ENCODE results near the gene LDB1.

DNA sequence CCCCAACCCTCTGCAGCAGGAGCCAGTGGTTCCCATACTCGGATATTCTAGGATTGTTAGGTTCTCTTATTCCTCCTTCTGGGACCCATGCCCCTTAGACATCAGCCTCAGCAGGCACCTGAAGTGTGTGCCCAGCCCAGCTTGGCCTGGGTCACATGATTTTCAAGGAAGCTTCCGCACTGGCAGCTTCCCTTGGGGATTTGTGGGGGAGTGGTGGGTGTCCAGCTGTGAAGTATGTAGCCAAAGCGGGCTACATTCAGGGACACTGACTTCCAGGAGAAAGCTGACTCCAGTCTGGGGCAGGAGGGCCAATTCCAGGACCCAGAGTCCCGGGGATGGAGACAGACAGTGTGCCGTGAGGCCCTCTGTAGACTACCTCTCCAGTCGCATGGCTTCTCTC lies 1.3 kb downstream of the LDB1 start:
- TF ChIP-seq, protein P1, sequence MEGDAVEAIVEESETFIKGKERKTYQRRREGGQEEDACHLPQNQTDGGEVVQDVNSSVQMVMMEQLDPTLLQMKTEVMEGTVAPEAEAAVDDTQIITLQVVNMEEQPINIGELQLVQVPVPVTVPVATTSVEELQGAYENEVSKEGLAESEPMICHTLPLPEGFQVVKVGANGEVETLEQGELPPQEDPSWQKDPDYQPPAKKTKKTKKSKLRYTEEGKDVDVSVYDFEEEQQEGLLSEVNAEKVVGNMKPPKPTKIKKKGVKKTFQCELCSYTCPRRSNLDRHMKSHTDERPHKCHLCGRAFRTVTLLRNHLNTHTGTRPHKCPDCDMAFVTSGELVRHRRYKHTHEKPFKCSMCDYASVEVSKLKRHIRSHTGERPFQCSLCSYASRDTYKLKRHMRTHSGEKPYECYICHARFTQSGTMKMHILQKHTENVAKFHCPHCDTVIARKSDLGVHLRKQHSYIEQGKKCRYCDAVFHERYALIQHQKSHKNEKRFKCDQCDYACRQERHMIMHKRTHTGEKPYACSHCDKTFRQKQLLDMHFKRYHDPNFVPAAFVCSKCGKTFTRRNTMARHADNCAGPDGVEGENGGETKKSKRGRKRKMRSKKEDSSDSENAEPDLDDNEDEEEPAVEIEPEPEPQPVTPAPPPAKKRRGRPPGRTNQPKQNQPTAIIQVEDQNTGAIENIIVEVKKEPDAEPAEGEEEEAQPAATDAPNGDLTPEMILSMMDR (IDR thresholded peaks at IDR 0.05): no peak
- TF ChIP-seq ZFX (IDR thresholded peaks at IDR 0.05; ENCODE audit: borderline replicate concordance): no peak

All from 22Rv1 (cell line).